ENCODE results near the gene ADAMTSL5. TPM values are rescaled to one million over a fixed set of nuclear protein-coding genes. Genes with fewer than 3 reads are reported as not detected.

The ADAMTSL5 gene
- total and polyA plus RNA-seq, 2 of the 13 experiments (the other 11 are each of a cell fraction or from before 2014, with no cell fraction given), result 0.60 to 2.7 TPM

DNA sequence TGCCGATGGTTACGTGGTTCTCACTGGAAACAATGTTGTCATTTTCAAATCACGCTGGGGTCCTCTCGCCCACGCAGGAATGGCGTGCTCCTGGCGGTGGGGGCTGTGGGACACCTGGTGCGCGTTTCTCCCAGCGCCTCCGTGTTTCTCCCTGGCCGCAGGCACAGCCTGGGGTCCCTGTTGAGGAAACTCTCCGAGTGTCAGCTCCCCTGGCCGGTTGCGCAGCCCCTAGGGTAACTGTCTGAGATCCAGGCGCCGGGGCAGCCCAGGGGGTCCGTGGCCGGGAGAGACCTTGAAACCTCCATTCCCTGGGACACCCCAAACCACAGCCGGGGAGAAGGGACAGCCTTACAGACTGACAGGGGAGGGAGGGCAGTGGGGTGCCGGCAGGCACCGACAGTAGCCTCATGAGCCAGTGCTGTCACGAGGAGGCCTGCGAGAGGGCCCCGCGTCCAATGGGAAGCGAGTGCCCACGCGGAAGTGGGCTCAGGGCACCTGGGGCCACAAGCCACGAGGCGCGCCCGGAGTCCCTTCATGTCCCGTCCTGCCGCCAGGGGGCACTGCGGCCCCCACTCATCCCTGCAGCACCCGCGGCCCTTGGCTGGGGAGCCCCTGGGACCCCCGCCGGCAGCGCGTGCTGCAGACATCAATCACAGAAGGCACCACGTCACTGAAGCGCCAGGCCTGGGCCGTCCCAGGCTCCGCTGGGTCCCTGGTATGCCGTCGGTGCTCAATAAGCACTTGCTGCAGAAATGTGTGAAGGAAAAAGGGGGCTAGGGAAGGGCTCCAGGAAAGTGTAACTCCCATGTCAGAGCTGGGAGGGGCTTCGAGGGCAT lies 9.5 kb downstream of the ADAMTSL5 start (continued):
- TF ChIP-seq ASH2L (IDR thresholded peaks at IDR 0.05; ENCODE audit: insufficient read length, low read depth, low read length) (no peak), SSRP1 (CRISPR knock-in tag; IDR thresholded peaks at IDR 0.05) (no peak), ZNF138 (CRISPR knock-in tag; IDR thresholded peaks at IDR 0.05; ENCODE audit: low read depth) (no peak), TEAD3 (CRISPR knock-in tag; optimal IDR thresholded peaks at IDR 0.05; ENCODE audit: borderline replicate concordance) (no peak), FOXM1 (CRISPR knock-in tag; IDR thresholded peaks at IDR 0.05) (no peak), DNMT1 (CRISPR knock-in tag; IDR thresholded peaks at IDR 0.05) (no peak), BRD4 (CRISPR knock-in tag; IDR thresholded peaks at IDR 0.05) (no peak), ZNF546 (CRISPR knock-in tag; conservative IDR thresholded peaks at IDR 0.05) (no peak), ZNF20 (CRISPR knock-in tag; IDR thresholded peaks at IDR 0.05) (no peak), ZNF589 (CRISPR knock-in tag; conservative IDR thresholded peaks at IDR 0.05) (no peak), FOXA1 (IDR thresholded peaks at IDR 0.05) (no peak), FOXA1 (CRISPR knock-in tag; IDR thresholded peaks at IDR 0.05) (no peak), AHR (CRISPR knock-in tag; IDR thresholded peaks at IDR 0.05) (no peak), SNAPC2 (CRISPR knock-in tag; IDR thresholded peaks at IDR 0.05) (no peak), BORCS8-MEF2B (CRISPR knock-in tag; IDR thresholded peaks at IDR 0.05) (no peak), REL (CRISPR knock-in tag; conservative IDR thresholded peaks at IDR 0.05) (no peak), ONECUT2 (CRISPR knock-in tag; IDR thresholded peaks at IDR 0.05) (no peak), ZNF557 (CRISPR knock-in tag; IDR thresholded peaks at IDR 0.05) (no peak), ZFP91 (CRISPR knock-in tag; IDR thresholded peaks at IDR 0.05; ENCODE audit: borderline replicate concordance) (peak; percentile 81; the same call in 1 of the 2 replicates), SCMH1 (CRISPR knock-in tag; IDR thresholded peaks at IDR 0.05; ENCODE audit: borderline replicate concordance) (no peak), KAT7 (CRISPR knock-in tag; IDR thresholded peaks at IDR 0.05; ENCODE audit: borderline replicate concordance) (no peak), RFXANK (CRISPR knock-in tag; IDR thresholded peaks at IDR 0.05) (no peak), FOXC1 (CRISPR knock-in tag; IDR thresholded peaks at IDR 0.05; ENCODE audit: borderline replicate concordance) (peak; percentile 36; the same call in 1 of the 2 replicates), TRIM24 (CRISPR knock-in tag; IDR thresholded peaks at IDR 0.05) (no peak), ZNF510 (CRISPR knock-in tag; IDR thresholded peaks at IDR 0.05; ENCODE audit: low read depth) (no peak), ZNF34 (CRISPR knock-in tag; IDR thresholded peaks at IDR 0.05; ENCODE audit: borderline replicate concordance) (no peak), ZNF878 (CRISPR knock-in tag; IDR thresholded peaks at IDR 0.05) (no peak), ZNF136 (CRISPR knock-in tag; IDR thresholded peaks at IDR 0.05; ENCODE audit: low read depth) (no peak), GTF3A (CRISPR knock-in tag; conservative IDR thresholded peaks at IDR 0.05) (no peak), ZNF431 (CRISPR knock-in tag; IDR thresholded peaks at IDR 0.05; ENCODE audit: borderline replicate concordance, low read depth) (no peak), ZSCAN12 (CRISPR knock-in tag; IDR thresholded peaks at IDR 0.05) (no peak)
- TF ChIP-seq, protein P1, sequence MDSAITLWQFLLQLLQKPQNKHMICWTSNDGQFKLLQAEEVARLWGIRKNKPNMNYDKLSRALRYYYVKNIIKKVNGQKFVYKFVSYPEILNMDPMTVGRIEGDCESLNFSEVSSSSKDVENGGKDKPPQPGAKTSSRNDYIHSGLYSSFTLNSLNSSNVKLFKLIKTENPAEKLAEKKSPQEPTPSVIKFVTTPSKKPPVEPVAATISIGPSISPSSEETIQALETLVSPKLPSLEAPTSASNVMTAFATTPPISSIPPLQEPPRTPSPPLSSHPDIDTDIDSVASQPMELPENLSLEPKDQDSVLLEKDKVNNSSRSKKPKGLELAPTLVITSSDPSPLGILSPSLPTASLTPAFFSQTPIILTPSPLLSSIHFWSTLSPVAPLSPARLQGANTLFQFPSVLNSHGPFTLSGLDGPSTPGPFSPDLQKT (CRISPR knock-in tag; IDR thresholded peaks at IDR 0.05; ENCODE audit: borderline replicate concordance), result no peak

Measured in HepG2 (cell line).